Mammary epithelial cell (primary cell): ENCODE results near the gene CDK3.

ENCODE experiments used
- CTCF ChIP-seq, 2 donors: IDR thresholded peaks in 1 of 2; conservative IDR thresholded peaks in 1 of 2; 2 replicates each; pipeline ENCODE4 v1.5.1; 2011 to 2012; ENCODE audit warnings: inconsistent platforms in 2 of 2, low read length in 2 of 2, mild to moderate bottlenecking in 2 of 2, control low read depth in 1 of 2, low read depth in 1 of 2; ENCODE audit not compliant: insufficient read depth in 1 of 2; ENCODE audit errors: extremely low read depth in 1 of 2
- EZH2 ChIP-seq: IDR thresholded peaks from 2 replicates; pipeline ENCODE4 v1.6.1; 2012; ENCODE audit warnings: low read length, inconsistent platforms, borderline replicate concordance

DNA sequence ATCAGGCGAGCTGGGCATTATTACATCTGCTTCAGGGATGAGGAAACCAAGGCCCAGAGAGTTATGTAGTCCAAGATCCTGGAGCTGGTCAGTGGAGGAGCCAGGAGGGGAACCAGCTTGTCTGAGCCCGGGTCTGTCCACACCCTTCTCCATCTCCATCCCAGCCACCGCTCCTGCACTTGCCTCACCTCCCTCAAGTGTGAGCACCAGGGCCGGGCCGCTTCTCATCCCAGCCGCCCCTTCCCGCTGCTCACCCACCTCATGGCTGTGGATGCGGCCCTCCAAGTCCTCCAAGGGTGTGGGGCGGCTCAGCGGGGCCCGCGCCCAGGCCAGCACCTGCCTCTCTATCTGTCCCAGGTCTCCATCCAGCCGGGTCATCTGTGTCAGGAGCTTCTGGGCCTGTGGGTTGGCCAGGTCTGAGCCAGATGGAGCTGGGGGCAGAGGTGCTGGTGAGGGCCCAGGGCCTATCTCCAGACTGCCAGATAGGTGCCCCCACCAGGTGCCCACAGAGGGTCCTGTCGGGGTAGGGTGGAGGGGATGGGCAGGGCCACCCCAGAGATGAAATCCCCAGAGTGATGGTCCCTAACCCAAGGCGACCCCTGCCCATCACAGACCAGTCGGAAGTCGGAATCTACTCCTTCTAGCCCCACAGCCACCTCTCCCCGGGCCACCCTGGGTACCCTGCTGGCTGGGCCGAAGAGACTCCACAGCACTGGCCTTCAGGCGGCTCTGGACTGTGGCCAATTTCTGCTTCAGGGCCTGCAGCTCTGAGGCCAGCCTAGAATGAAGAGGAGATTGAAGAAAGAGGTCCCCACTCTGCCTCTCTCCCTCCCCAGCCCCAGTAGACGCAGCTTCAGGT lies 17.1 kb downstream of the CDK3 start:
- TF ChIP-seq CTCF (conservative IDR thresholded peaks at IDR 0.05 in 1 of 2, IDR thresholded peaks at IDR 0.05 in 1 of 2; ENCODE audit: extremely low read depth in 1 of 2, insufficient read depth in 1 of 2, low read depth in 1 of 2, low read length in 2 of 2) (no peak), EZH2 (no peak)
